HCT116 (cell line): ENCODE results near the gene PPP4R2.

Experiments used
- CBX3 ChIP-seq: IDR thresholded peaks from 2 replicates; pipeline ENCODE4 v1.6.1; 2012; ENCODE audit warnings: low read depth
- ELF1 ChIP-seq: IDR thresholded peaks from 2 replicates; pipeline ENCODE4 v1.6.1; 2012; ENCODE audit warnings: low read depth, borderline replicate concordance
- EZH2 ChIP-seq: fragments of 200-600 bp; sonication (generic); IDR thresholded peaks from 2 replicates; pipeline ENCODE4 v1.6.1; 2017; ENCODE audit warnings: antibody characterized with exemption, mixed run types
- EZH2phosphoT487 ChIP-seq: fragments of 200-600 bp; IDR thresholded peaks from 2 replicates; pipeline ENCODE4 v1.6.1; 2018; ENCODE audit warnings: antibody characterized with exemption, borderline replicate concordance
- POLR2A ChIP-seq: IDR thresholded peaks from 2 replicates; pipeline ENCODE4 v1.7.0; 2011; ENCODE audit warnings: borderline replicate concordance; ENCODE audit not compliant: insufficient read depth, insufficient read length; ENCODE audit errors: extremely low read depth
- POLR2AphosphoS5 ChIP-seq: IDR thresholded peaks from 2 replicates; pipeline ENCODE4 v1.6.1; 2011; ENCODE audit warnings: mild to moderate bottlenecking, low read depth, low read length, moderate library complexity
- RAD21 ChIP-seq: IDR thresholded peaks from 2 replicates; pipeline ENCODE4 v1.6.1; 2012; ENCODE audit warnings: low read depth, mild to moderate bottlenecking
- SIN3A ChIP-seq: IDR thresholded peaks from 2 replicates; pipeline ENCODE4 v1.6.1; 2012; ENCODE audit warnings: low read depth
- SRF ChIP-seq: IDR thresholded peaks from 2 replicates; pipeline ENCODE4 v1.6.1; 2012; ENCODE audit warnings: low read depth
- TF ChIP-seq, protein P1 (sequence below), 3 experiments: fragments of 200-600 bp in 1 of 3; sonication (generic) in 1 of 3; IDR thresholded peaks in 2 of 3; conservative IDR thresholded peaks in 1 of 3; 2 replicates each; pipeline ENCODE4 v1.5.1; 2012 to 2017; ENCODE audit warnings: low read depth in 2 of 3, low read length in 2 of 3, antibody characterized with exemption in 1 of 3, borderline replicate concordance in 1 of 3, control low read depth in 1 of 3, mild to moderate bottlenecking in 1 of 3, mixed read lengths in 1 of 3, mixed run types in 1 of 3, moderate library complexity in 1 of 3; ENCODE audit not compliant: insufficient read depth in 1 of 3
- TF ChIP-seq, protein P2 (sequence below): IDR thresholded peaks from 2 replicates; pipeline ENCODE4 v1.6.1; 2012
- TF ChIP-seq, protein P3 (sequence below): IDR thresholded peaks from 2 replicates; pipeline ENCODE4 v1.6.1; 2011; ENCODE audit warnings: mild to moderate bottlenecking, low read length, moderate library complexity; ENCODE audit not compliant: insufficient replicate concordance; ENCODE audit errors: extremely low read depth
- TF ChIP-seq, protein P4 (sequence below): IDR thresholded peaks from 2 replicates; pipeline ENCODE4 v1.6.1; 2012; ENCODE audit warnings: low read depth
- TF ChIP-seq, protein P5 (sequence below): IDR thresholded peaks from 2 replicates; pipeline ENCODE4 v1.6.1; 2012

DNA sequence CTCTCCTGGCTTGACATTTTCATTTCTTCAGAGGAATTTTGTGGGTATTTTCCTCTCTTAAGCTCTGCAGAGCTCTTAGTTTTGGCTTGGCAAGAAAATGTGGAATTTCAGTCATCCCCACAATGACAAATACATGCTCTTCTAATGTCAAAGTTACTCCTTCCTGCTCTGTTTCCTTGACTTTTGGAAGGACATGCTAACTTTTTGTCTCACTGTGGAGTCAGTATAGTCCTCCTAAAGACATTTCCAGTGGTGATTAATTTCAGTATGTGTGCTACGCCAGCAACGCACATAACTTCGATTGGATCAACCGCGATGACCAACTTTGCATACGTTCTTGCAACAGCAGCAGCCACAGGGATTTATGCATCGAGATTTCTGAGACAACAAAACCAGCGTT is 78.2 kb downstream of the PPP4R2 start:
- TF ChIP-seq SRF (no peak), ELF1 (no peak), POLR2A (no peak), POLR2AphosphoS5 (no peak), EZH2phosphoT487 (no peak), EZH2 (no peak), CBX3 (no peak), SIN3A (no peak), RAD21 (no peak)
- TF ChIP-seq, protein P1, sequence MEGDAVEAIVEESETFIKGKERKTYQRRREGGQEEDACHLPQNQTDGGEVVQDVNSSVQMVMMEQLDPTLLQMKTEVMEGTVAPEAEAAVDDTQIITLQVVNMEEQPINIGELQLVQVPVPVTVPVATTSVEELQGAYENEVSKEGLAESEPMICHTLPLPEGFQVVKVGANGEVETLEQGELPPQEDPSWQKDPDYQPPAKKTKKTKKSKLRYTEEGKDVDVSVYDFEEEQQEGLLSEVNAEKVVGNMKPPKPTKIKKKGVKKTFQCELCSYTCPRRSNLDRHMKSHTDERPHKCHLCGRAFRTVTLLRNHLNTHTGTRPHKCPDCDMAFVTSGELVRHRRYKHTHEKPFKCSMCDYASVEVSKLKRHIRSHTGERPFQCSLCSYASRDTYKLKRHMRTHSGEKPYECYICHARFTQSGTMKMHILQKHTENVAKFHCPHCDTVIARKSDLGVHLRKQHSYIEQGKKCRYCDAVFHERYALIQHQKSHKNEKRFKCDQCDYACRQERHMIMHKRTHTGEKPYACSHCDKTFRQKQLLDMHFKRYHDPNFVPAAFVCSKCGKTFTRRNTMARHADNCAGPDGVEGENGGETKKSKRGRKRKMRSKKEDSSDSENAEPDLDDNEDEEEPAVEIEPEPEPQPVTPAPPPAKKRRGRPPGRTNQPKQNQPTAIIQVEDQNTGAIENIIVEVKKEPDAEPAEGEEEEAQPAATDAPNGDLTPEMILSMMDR (IDR thresholded peaks at IDR 0.05 in 2 of 3, conservative IDR thresholded peaks at IDR 0.05 in 1 of 3; ENCODE audit: borderline replicate concordance in 1 of 3, insufficient read depth in 1 of 3, low read depth in 2 of 3, low read length in 2 of 3), result no peak
- TF ChIP-seq, protein P2, sequence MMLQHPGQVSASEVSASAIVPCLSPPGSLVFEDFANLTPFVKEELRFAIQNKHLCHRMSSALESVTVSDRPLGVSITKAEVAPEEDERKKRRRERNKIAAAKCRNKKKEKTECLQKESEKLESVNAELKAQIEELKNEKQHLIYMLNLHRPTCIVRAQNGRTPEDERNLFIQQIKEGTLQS, result no peak
- TF ChIP-seq, protein P3, sequence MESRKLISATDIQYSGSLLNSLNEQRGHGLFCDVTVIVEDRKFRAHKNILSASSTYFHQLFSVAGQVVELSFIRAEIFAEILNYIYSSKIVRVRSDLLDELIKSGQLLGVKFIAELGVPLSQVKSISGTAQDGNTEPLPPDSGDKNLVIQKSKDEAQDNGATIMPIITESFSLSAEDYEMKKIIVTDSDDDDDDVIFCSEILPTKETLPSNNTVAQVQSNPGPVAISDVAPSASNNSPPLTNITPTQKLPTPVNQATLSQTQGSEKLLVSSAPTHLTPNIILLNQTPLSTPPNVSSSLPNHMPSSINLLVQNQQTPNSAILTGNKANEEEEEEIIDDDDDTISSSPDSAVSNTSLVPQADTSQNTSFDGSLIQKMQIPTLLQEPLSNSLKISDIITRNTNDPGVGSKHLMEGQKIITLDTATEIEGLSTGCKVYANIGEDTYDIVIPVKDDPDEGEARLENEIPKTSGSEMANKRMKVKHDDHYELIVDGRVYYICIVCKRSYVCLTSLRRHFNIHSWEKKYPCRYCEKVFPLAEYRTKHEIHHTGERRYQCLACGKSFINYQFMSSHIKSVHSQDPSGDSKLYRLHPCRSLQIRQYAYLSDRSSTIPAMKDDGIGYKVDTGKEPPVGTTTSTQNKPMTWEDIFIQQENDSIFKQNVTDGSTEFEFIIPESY, result no peak
- TF ChIP-seq, protein P4, sequence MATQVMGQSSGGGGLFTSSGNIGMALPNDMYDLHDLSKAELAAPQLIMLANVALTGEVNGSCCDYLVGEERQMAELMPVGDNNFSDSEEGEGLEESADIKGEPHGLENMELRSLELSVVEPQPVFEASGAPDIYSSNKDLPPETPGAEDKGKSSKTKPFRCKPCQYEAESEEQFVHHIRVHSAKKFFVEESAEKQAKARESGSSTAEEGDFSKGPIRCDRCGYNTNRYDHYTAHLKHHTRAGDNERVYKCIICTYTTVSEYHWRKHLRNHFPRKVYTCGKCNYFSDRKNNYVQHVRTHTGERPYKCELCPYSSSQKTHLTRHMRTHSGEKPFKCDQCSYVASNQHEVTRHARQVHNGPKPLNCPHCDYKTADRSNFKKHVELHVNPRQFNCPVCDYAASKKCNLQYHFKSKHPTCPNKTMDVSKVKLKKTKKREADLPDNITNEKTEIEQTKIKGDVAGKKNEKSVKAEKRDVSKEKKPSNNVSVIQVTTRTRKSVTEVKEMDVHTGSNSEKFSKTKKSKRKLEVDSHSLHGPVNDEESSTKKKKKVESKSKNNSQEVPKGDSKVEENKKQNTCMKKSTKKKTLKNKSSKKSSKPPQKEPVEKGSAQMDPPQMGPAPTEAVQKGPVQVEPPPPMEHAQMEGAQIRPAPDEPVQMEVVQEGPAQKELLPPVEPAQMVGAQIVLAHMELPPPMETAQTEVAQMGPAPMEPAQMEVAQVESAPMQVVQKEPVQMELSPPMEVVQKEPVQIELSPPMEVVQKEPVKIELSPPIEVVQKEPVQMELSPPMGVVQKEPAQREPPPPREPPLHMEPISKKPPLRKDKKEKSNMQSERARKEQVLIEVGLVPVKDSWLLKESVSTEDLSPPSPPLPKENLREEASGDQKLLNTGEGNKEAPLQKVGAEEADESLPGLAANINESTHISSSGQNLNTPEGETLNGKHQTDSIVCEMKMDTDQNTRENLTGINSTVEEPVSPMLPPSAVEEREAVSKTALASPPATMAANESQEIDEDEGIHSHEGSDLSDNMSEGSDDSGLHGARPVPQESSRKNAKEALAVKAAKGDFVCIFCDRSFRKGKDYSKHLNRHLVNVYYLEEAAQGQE, result no peak
- TF ChIP-seq, protein P5, sequence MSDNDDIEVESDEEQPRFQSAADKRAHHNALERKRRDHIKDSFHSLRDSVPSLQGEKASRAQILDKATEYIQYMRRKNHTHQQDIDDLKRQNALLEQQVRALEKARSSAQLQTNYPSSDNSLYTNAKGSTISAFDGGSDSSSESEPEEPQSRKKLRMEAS, result no peak
